Dermis blood vessel endothelial cell (primary cell): ENCODE results near the gene XPNPEP2. TPM values are rescaled to one million over a fixed set of nuclear protein-coding genes. Genes with fewer than 3 reads are reported as not detected.
"Not testable (repeated sequence)": the region's sequence is repeated elsewhere in the genome, so short reads cannot be mapped to it uniquely, and the experiment has no call there.

Experiments
- DNase-seq: peaks from one replicate; pipeline ENCODE4 v3.0.0; 2010
- total RNA-seq: library from RNA; depleted of rRNA; stranded (reverse); fragments of >200 nt; gene quantifications from 2 replicates; pipeline ENCODE4 v1.2.3, GENCODE V29; 2014

XPNPEP2 gene
- total RNA-seq, 1 donor from 2014 or later = not detected

DNA sequence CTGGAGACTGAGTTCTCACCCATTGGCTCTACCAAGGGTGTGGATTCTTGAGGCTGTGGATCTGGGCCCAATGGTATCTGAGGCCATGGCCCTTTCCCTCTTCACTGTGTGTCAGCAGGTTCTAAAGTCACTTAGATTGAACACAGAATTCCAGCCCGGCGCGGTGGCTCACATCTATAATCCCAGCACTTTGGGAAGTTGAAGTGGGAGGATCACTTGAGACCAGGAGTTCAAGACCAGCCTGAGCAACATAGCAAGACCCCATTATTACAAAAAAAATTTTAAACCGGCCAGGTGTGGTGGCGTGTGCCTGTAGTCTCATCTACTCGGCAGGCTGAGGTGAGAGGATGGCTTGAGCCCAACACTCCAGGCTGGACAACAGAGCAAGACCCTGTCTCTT is 18.0 kb upstream of the XPNPEP2 start:
- no peak for DNase-seq

GRCh38 chrX:129721414-129721813 is 17.4 kb upstream of the XPNPEP2 start:
- DNase-seq = no peak

- peak; percentile 63 for DNase-seq
These were observed 16.9 kb upstream of the XPNPEP2 start for GRCh38 chrX:129721870-129722269.

GRCh38 chrX:129723511-129723910 is 15.3 kb upstream of the XPNPEP2 start:
- peak; percentile 53 for DNase-seq

- DNase-seq = peak; percentile 48
These were observed 14.0 kb upstream of the XPNPEP2 start for GRCh38 chrX:129724754-129725153.

- peak; percentile 84 for DNase-seq
These were observed 12.3 kb upstream of the XPNPEP2 start for GRCh38 chrX:129726307-129727111.

DNA sequence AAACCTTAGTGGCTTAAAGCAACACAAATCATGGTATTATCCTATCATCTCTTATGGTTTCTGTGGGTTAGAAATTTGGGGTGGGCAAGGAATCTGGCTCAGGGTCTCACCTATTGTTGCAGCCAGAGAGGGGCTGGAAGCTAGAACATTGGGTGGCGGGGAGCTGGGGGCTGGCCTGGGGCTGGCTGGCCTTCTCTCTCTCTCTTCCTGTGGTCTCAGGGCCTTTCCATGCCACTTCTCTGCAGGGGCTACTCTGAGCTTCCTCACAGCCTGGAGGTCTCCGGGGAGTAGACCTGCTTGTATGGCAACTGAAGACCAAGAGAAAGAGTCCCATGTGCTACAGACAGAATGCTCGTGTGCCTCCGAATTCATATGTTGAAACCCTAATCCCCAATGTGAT is 10.7 kb upstream of the XPNPEP2 start:
- DNase-seq = no peak

GRCh38 chrX:129731228-129731627 is 7.6 kb upstream of the XPNPEP2 start:
- no peak for DNase-seq

- no peak for DNase-seq
These were observed 5.9 kb upstream of the XPNPEP2 start for GRCh38 chrX:129732857-129733256.

- no peak for DNase-seq
These were observed 5.4 kb upstream of the XPNPEP2 start for GRCh38 chrX:129733335-129733734.

DNA sequence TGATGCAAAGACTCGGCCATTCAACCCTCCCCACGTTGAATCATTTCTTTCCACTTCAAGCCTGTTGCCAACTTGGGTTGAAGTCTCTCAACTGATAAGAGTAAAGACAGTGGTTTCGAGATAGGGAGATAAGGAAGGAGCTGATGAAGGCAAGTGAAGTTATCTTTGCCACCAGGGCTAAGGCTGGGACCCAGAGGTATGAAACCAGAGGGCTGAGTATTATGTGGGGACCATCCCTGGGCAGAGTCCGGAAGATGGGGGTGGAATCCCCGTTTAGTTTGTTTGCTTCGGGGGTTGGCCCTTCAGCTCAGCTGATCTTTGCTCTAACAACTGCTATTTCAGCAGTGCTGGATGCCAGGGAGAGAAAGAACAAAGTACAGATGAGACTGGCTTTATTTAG is 2.3 kb upstream of the XPNPEP2 start:
- no peak for DNase-seq

GRCh38 chrX:129737916-129738315 is 863 bp upstream of the XPNPEP2 start:
- no peak for DNase-seq

DNA sequence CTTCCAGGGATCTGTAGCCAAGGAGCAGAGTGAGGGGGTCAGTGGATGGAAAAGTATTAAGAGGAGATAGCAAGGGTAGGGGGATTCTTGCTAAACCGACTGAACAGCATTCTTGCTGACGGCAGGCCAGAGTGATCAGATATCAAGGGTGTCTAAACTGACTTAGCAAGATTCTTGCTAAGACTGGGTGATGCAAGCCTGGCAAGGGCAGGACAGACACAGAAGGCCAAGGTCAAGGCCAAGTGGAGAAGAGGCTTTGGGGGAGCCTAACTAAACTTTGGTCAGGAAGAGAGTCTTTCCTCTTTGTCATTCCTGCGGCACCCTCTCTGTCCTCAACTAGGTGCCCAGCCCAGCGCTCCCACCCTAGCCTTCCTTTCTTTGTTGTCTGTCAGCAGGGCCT is 799 bp downstream of the XPNPEP2 start:
- no peak for DNase-seq

DNA sequence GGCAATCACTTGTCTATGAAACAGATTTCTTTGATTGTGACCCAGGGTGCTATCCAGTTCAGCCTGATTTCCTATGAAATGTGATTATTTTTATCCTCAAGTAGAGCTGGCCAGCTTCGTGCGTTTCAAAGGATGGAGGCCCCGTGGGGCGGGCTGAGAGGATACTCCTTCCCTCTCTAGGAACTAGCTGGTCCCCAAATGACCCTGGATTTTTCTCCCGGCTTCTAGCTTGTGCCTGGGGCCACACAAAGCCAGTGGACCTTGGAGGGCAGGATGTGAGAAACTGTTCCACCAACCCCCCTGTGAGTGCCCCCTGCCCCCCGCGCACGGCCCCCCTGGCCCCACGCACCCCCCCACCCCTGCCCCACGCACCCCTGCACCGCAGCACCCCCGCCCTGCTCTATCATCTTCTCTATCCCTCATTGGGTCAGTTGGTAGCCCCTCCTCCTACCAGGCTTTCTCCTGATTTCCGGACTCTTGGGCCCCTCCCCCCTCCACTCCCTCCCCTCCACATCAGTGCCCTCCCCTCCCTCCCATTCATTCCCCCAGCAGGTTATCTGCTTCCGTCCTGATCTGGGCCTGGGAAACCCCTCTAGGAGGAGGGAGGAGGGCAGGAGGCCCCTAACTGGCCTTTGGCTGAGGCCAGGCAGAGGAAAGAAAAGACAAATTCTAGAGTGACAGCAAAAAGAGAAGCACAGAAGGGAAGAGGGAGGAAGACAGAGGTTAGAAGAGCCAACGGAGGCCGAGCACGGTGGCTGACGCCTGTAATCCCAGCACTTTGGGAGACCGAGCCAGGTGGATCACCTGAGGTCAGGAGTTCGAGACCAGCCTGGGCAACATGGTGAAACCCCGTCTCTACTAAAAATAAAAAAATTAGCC is 3.3 kb downstream of the XPNPEP2 start:
- DNase-seq = no peak

- DNase-seq = not testable (repeated sequence)
These were observed 4.0 kb downstream of the XPNPEP2 start for GRCh38 chrX:129742759-129743152.

- DNase-seq = no peak
These were observed 5.0 kb downstream of the XPNPEP2 start for GRCh38 chrX:129743821-129744220.

- no peak for DNase-seq
These were observed 6.1 kb downstream of the XPNPEP2 start for GRCh38 chrX:129744861-129745321.

DNA sequence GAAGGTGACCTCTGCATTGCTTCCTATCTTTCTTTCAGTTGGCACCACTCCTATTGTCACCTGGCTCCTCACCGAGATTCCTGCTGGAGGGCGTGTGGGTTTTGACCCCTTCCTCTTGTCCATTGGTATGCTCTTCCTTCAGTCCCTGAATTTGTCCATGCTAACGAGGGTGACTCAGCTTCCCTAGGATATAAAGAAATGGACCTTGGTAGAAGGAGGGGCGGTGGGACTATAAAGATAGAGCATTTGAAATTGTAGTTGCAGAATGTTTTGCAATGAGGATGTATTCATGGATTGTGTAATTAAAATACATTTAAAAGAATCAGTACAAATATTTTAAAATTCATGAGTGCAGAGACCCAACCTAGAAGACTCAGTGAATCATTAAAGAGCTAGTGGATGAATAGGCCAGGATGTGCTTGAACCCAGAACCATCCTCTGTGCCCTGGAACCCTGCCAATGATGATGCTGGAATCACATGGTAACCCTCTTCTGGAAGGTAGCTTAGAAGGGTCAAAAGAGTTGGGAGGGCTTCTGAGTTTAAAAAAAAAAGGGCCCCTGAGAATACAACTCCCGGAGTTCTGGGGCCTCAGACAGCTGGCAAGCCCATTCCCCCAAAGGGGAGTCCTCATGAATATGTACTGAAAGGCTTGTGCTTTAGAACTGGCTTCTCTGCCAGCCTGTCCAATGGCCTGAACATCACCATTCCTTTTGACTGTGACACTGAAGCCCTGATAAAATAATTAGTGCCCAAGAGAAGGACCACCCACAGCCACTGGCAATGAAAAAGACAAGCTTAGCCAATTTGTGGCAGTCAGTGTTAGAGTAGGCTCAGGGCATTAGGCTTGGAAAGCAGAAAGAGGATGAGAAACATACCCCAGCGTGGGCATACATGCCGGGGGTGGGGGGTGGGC is 8.0 kb downstream of the XPNPEP2 start:
- no peak for DNase-seq

GRCh38 chrX:129747533-129747932 is 8.8 kb downstream of the XPNPEP2 start:
- no peak for DNase-seq

DNA sequence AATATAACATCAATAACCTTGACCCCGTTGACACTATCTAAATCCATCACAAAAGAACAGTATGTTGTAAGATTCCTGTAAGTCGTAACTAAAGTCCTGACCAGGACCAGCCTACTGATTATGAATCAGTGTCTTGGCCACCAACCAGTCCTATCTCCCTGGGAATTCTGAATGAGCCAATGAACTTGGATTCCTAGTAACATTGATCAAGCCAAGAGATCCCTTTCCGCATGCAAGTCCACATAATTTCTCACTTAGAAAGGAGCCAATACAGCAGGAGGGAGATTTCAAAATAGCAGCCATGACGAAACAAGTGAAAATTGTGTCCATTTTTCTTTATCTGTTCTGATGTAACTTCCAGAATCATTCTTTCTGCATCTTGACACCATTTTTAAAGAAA is 9.5 kb downstream of the XPNPEP2 start:
- DNase-seq = no peak

DNA sequence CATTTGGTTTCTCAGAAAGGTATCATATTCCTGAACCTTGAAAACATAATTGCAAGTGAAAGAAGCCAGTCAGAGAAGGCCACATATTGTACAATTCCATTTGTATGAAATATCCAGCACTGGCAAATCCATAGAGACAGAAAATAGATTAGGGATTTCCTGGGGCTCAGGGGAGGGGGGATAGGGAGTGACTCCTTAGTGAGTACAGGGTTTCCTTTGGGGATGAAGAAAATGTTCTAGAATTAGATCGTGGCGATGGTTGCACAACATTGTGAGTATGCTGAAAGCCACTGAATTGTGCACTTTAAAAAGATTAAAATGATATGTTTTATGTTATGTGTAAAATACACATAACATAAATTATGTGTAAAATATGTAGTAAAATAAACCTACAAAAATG is 10.3 kb downstream of the XPNPEP2 start:
- no peak for DNase-seq

- no peak for DNase-seq
These were observed 12.2 kb downstream of the XPNPEP2 start for GRCh38 chrX:129750971-129751370.
